Measurements from ENCODE around the gene TRMT10C. TPM values are rescaled to one million over a fixed set of nuclear protein-coding genes. Genes with fewer than 3 reads are reported as not detected.

Gene TRMT10C
- total and polyA plus RNA-seq, 2 experiments from 2014 or later, result 61.9 to 145 TPM

GRCh38 chr3:101531473-101532086 is 30.1 kb upstream of the TRMT10C start:
- Mint-ChIP-seq H3K27ac (no peak overlapping the region; the same call in 1 of the 2 replicates), H3K4me3 (no peak overlapping the region), H3K27me3 (ENCODE audit: insufficient read depth, low read depth, poor library complexity) (no peaks in the 10 kb centered on the region), H3K4me1 (peaks cover 17% of the 10 kb centered on the region; the same call in 2 of the 3 replicates), H3K36me3 (ENCODE audit: low read depth) (peaks cover 29% of the 10 kb centered on the region), H3K9me3 (peaks cover 39% of the 10 kb centered on the region)
- no peak for TF ChIP-seq EZH2 (IDR thresholded peaks at IDR 0.05; ENCODE audit: low read depth, unreplicated experiment)
- no peak for TF ChIP-seq POLR2AphosphoS5 (IDR thresholded peaks at IDR 0.05; ENCODE audit: low read depth)
- TF ChIP-seq CTCF (conservative IDR thresholded peaks at IDR 0.05; ENCODE audit: low read depth in 2 of 2), result no peak
- TF ChIP-seq CREB1 (CRISPR knock-in tag; IDR thresholded peaks at IDR 0.05; ENCODE audit: low read depth), result no peak
- TF ChIP-seq JUNB (IDR thresholded peaks at IDR 0.05; ENCODE audit: unreplicated experiment), result no peak
- no peak for TF ChIP-seq EZH2phosphoT487 (IDR thresholded peaks at IDR 0.05; ENCODE audit: unreplicated experiment)
- TF ChIP-seq ZNF331 (CRISPR knock-in tag; IDR thresholded peaks at IDR 0.05; ENCODE audit: low read depth), result no peak
- TF ChIP-seq STAT1 (IDR thresholded peaks at IDR 0.05; ENCODE audit: unreplicated experiment), result no peak
- no peak for TF ChIP-seq ETS1 (IDR thresholded peaks at IDR 0.05)
- TF ChIP-seq ZNF462 (CRISPR knock-in tag; IDR thresholded peaks at IDR 0.05), result no peak
- TF ChIP-seq NANOG (IDR thresholded peaks at IDR 0.05; ENCODE audit: borderline replicate concordance), result no peak
- no peak for TF ChIP-seq REST (IDR thresholded peaks at IDR 0.05; ENCODE audit: unreplicated experiment)
- Histone ChIP-seq H2AFZ (0 out of 2 replicates have a peak overlapping the region, but pooled peaks have one; percentile 30), H3K79me2 (replicated peaks; ENCODE audit: insufficient read depth) (no peaks in the 10 kb centered on the region), H3K4me1 (ENCODE audit: insufficient read depth) (peaks cover 17% of the 10 kb centered on the region), H3K36me3 (ENCODE audit: insufficient read depth) (no peaks in the 10 kb centered on the region), H3K4me2 (no peak overlapping the region), H3F3A (replicated peaks; ENCODE audit: low read depth) (no peaks in the 10 kb centered on the region), H3K27me3 (ENCODE audit: insufficient read depth) (no peaks in the 10 kb centered on the region), H4K20me1 (replicated peaks; ENCODE audit: insufficient read depth) (no peaks in the 10 kb centered on the region), H3K4me3 (no peak overlapping the region), H3K27ac (ENCODE audit: low read depth) (no peak overlapping the region), H3K9me2 (ENCODE audit: insufficient read depth) (peaks cover 2% of the 10 kb centered on the region; the same call in 1 of the 2 replicates)
- no peak for ATAC-seq
- no peak for DNase-seq (ENCODE audit: low spot score)
